GM18873 (cell line): Measurements from ENCODE around the gene CELSR3.

Experiments used
- ATAC-seq: cut with Tn5 transposase; IDR thresholded peaks from one replicate; pipeline ENCODE4 v1.9.1; 2021; ENCODE audit warnings: mild to moderate bottlenecking, moderate library complexity, moderate number of reproducible peaks; ENCODE audit not compliant: unreplicated experiment, low FRiP score

CELSR3 gene

GRCh38 chr3:48609088-48610005 lies 53.3 kb downstream of the CELSR3 start, which contains the start of gene UQCRC1:
UQCRC1 (minus strand) TSS chr3:48609646; CDS start chr3:48609620, 26 bp downstream.
- peak; percentile 94 for ATAC-seq

- ATAC-seq = no peak
Measured at GRCh38 chr3:48607519-48607918, 55.2 kb downstream of the CELSR3 start.

- ATAC-seq = no peak
Measured at GRCh38 chr3:48601622-48601994, 61.1 kb downstream of the CELSR3 start.

GRCh38 chr3:48600711-48601621 lies 61.7 kb downstream of the CELSR3 start:
- ATAC-seq = no peak

- ATAC-seq = no peak
Measured at GRCh38 chr3:48599509-48600285, 63.0 kb downstream of the CELSR3 start.

GRCh38 chr3:48599077-48599501 lies 63.6 kb downstream of the CELSR3 start:
- ATAC-seq = no peak

GRCh38 chr3:48598323-48599076 lies 64.2 kb downstream of the CELSR3 start:
- no peak for ATAC-seq

- ATAC-seq = no peak
Measured at GRCh38 chr3:48597408-48597800, 65.3 kb downstream of the CELSR3 start.

- ATAC-seq = no peak
Measured at GRCh38 chr3:48596676-48597407, 65.8 kb downstream of the CELSR3 start.

GRCh38 chr3:48596157-48596556 lies 66.5 kb downstream of the CELSR3 start:
- ATAC-seq = no peak

GRCh38 chr3:48595526-48596121 lies 67.1 kb downstream of the CELSR3 start:
- ATAC-seq = no peak

- ATAC-seq = no peak
Measured at GRCh38 chr3:48595075-48595525, 67.6 kb downstream of the CELSR3 start, which contains the start of gene COL7A1. COL7A1 (minus strand) TSS chr3:48595329; CDS start chr3:48595159, 170 bp downstream.

GRCh38 chr3:48594417-48595049 lies 68.2 kb downstream of the CELSR3 start:
- no peak for ATAC-seq

GRCh38 chr3:48593337-48593736 lies 69.3 kb downstream of the CELSR3 start:
- no peak for ATAC-seq

- no peak for ATAC-seq
Measured at GRCh38 chr3:48592519-48593087, 70.1 kb downstream of the CELSR3 start.

GRCh38 chr3:48591886-48592518 lies 70.7 kb downstream of the CELSR3 start:
- no peak for ATAC-seq

- ATAC-seq = no peak
Measured at GRCh38 chr3:48591436-48591835, 71.2 kb downstream of the CELSR3 start.
